Psoas muscle (tissue), 8 donors: Measurements from ENCODE around the gene MRPL41. TPM values are rescaled to one million over a fixed set of nuclear protein-coding genes. Genes with fewer than 3 reads are reported as not detected.

Experiments
- ATAC-seq, 4 donors: fragments of 200-7000 bp; cut with Tn5 transposase; one replicate each; pipeline ENCODE4 v1.9.1; 2020; ENCODE audit warnings: moderate library complexity in 3 of 4, mild to moderate bottlenecking in 2 of 4
- DNase-seq, 2 donors: peaks; one replicate each; pipeline ENCODE4 v3.0.0-alpha.2; 2020
- H3K27ac ChIP-seq: fragments of 200-600 bp; one replicate; pipeline ENCODE4 v1.8.0; 2022
- H3K27me3 ChIP-seq, 3 donors: fragments of 200-600 bp in 1 of 3; one replicate each; pipeline versions ENCODE4 v1.6.1 to v1.8.0; 2013 to 2022; ENCODE audit warnings: low read length in 2 of 3, mild to moderate bottlenecking in 2 of 3, moderate library complexity in 1 of 3; ENCODE audit not compliant: insufficient read depth in 3 of 3
- H3K36me3 ChIP-seq, 2 donors: fragments of 200-600 bp in 1 of 2; one replicate each; pipeline versions ENCODE4 v1.6.1 to v1.8.0; 2013 to 2022; ENCODE audit warnings: low read depth in 1 of 2, mild to moderate bottlenecking in 1 of 2, moderate library complexity in 1 of 2; ENCODE audit not compliant: insufficient read depth in 1 of 2
- H3K4me1 ChIP-seq: fragments of 200-600 bp; one replicate; pipeline ENCODE4 v1.8.0; 2022
- H3K4me3 ChIP-seq: fragments of 200-600 bp; one replicate; pipeline ENCODE4 v1.8.0; 2022; ENCODE audit warnings: mild to moderate bottlenecking
- H3K9me3 ChIP-seq: fragments of 200-600 bp; one replicate; pipeline ENCODE4 v1.8.0; 2022
- CTCF ChIP-seq: fragments of 200-600 bp; IDR thresholded peaks from one replicate; pipeline ENCODE4 v1.8.0; 2022; ENCODE audit warnings: antibody characterized with exemption
- WGBS, 3 donors: extraction: QIAGEN DNeasy Blood & Tissue Kit; methylation state at CpG; one replicate each; pipeline versions ENCODE4 v1.1.6 to v1.1.7; 2013; 5-methylcytosine and 5-hydroxymethylcytosine counted together
- intact Hi-C, 2 donors: fragments of 100-400 bp; cut with DNase I; formaldehyde crosslinking; loops; one replicate each; pipeline versions ENCODE4 v1.11.0 to v1.14.2; 2022
- polyA plus RNA-seq, 3 donors: library from polyadenylated mRNA; stranded (reverse); fragments of 200-250 nt; gene quantifications; one replicate each; pipeline ENCODE4 v1.2.3, GENCODE V29; 2013
- total RNA-seq, 4 donors: library from RNA; stranded (reverse); fragmentation: NEBNext Ultra II Directional in 2 of 4; extraction: Animal tissue kit (Norgen Biotek cat#: 25700) in 2 of 4; gene quantifications; one replicate each; pipeline versions ENCODE4 v1.2.1 to v1.2.4, GENCODE V29; 2021 to 2023
- donor health status: healthy with polysubstance abuse.
- donor health status: DM: no; HTN: no; CAD: no; lungs with moderate emphysema.
- donor health status: Bipolar disorder and iron deficiency.
- donor health status: healthy.
- donor health status: DM: yes; HTN: yes; CAD: no.
- donor health status: DM: no; HTN: no; CAD: no.
- donor health status: DM: no; HTN: no; CAD: no.
- donor health status: DM: yes; HTN: yes; CAD: no.

The MRPL41 gene
- total and polyA plus RNA-seq, 7 donors, result 78.0 to 226 (median 120) TPM

GRCh38 chr9:137575364-137575715 is 23.7 kb downstream of the MRPL41 start:
- no peak for ATAC-seq
- peaks cover 35% of the 10 kb centered on the region for H3K4me1 ChIP-seq

GRCh38 chr9:137575716-137576411 is 24.2 kb downstream of the MRPL41 start:
- Histone ChIP-seq H3K9me3 (no peaks in the 10 kb centered on the region), H3K27ac (peak overlapping the region; percentile 23), H3K27me3 (no peaks in the 10 kb centered on the region), H3K4me1 (peaks cover 35% of the 10 kb centered on the region), H3K36me3 (peaks cover 0 to 58% of the 10 kb centered on the region in 2 donors), H3K4me3 (no peak overlapping the region)
- DNase-seq, result no peak
- TF ChIP-seq CTCF, result no peak
- ATAC-seq, result no peak
- intact Hi-C loops, result loop anchor here in 1 of 2 donors (2.0 kb wide), 1 partner anchor 21 kb away; no protein-coding TSS in a partner anchor
- WGBS, 3 donors, result 56 to 67% (median 57%) methylated on average over 12 of the region's 12 CpGs

More at GRCh38 chr9:137575364-137575715, 23.7 kb downstream of the MRPL41 start:
- 71 to 78% (median 72%) methylated on average over 9 of the region's 9 CpGs for WGBS, 3 donors
- Histone ChIP-seq H3K4me3 (no peak overlapping the region), H3K27me3 (no peaks in the 10 kb centered on the region), H3K36me3 (peaks cover 0 to 63% of the 10 kb centered on the region in 2 donors), H3K27ac (peak overlapping the region; percentile 2), H3K9me3 (no peaks in the 10 kb centered on the region)
- intact Hi-C loops, result no loop called here
- DNase-seq, result no peak
- TF ChIP-seq CTCF, result no peak

GRCh38 chr9:137578518-137579258 is 27.0 kb downstream of the MRPL41 start, which contains the start of gene DPH7:
Gene DPH7 (minus strand): TSS chr9:137578925. CDS start chr9:137578777, 148 bp downstream.
- Histone ChIP-seq H3K27me3 (no peaks in the 10 kb centered on the region), H3K4me3 (peak within 1 kb of the TSS; percentile 86), H3K4me1 (peaks cover 35% of the 10 kb centered on the region), H3K36me3 (peaks cover 3 to 56% of the 10 kb centered on the region in 2 donors), H3K9me3 (no peaks in the 10 kb centered on the region), H3K27ac (peak within 1 kb of the TSS; percentile 82)
- ATAC-seq, result peak; percentile 95 to 97 (median 96)
- DNase-seq, result peak; percentile 98 to 99
- 0 to 1% (median 1%) methylated on average over 66 to 82 of the region's 82 CpGs for WGBS, 3 donors
- peak; percentile 92 for TF ChIP-seq CTCF
- intact Hi-C loops, result no loop called here

- intact Hi-C loops, result no loop called here
- Histone ChIP-seq H3K27me3 (no peaks in the 10 kb centered on the region), H3K4me3 (peak overlapping the region; percentile 86), H3K36me3 (peaks cover 3 to 56% of the 10 kb centered on the region in 2 donors), H3K27ac (peak overlapping the region; percentile 82), H3K9me3 (no peaks in the 10 kb centered on the region), H3K4me1 (peaks cover 35% of the 10 kb centered on the region)
- DNase-seq, result peak; percentile 32 to 60
- WGBS, 3 donors, result 22 to 25% (median 24%) methylated on average over 18 to 19 of the region's 19 CpGs
- no peak for TF ChIP-seq CTCF
- ATAC-seq, result peak in 1 of 4 donors; percentile 52
Observed at GRCh38 chr9:137579259-137579604, 27.6 kb downstream of the MRPL41 start.
